Mesenchymal stem cell (in vitro differentiated cells and primary cell): ENCODE data around the gene IMMP2L.

Experiments used
- DNase-seq: peaks from one replicate; pipeline ENCODE4 v3.0.0-alpha.2; 2013
- H2AFZ ChIP-seq: one replicate; pipeline ENCODE4 v1.6.1; 2013; ENCODE audit warnings: low read depth, mild to moderate bottlenecking, control low read depth, inconsistent platforms, low read length, moderate library complexity
- H2AK5ac ChIP-seq: 2 replicates; pipeline ENCODE4 v1.6.1; 2013; ENCODE audit warnings: low read length, moderate library complexity, mild to moderate bottlenecking, inconsistent platforms; ENCODE audit not compliant: severe bottlenecking
- H2BK120ac ChIP-seq: one replicate; pipeline ENCODE4 v1.6.1; 2013; ENCODE audit warnings: low read depth, mild to moderate bottlenecking, inconsistent platforms, low read length, moderate library complexity
- H2BK12ac ChIP-seq, 2 experiments: one replicate each; pipeline ENCODE4 v1.6.1; 2013; ENCODE audit warnings: inconsistent platforms in 2 of 2, low read length in 2 of 2, mild to moderate bottlenecking in 2 of 2, moderate library complexity in 2 of 2, control low read depth in 1 of 2
- H2BK15ac ChIP-seq: one replicate; pipeline ENCODE4 v1.6.1; 2013; ENCODE audit warnings: mild to moderate bottlenecking, low read depth, inconsistent platforms; ENCODE audit not compliant: poor library complexity, severe bottlenecking
- H2BK5ac ChIP-seq: 2 replicates; pipeline ENCODE4 v1.6.1; 2013; ENCODE audit warnings: low read depth, mild to moderate bottlenecking, low read length, control low read depth, inconsistent platforms; ENCODE audit not compliant: poor library complexity, severe bottlenecking
- H3K14ac ChIP-seq, 2 experiments: one replicate each; pipeline ENCODE4 v1.6.1; 2013; ENCODE audit warnings: inconsistent platforms in 2 of 2, low read length in 2 of 2, control low read depth in 1 of 2, mild to moderate bottlenecking in 1 of 2, moderate library complexity in 1 of 2
- H3K18ac ChIP-seq, 2 experiments: one replicate each; pipeline ENCODE4 v1.6.1; 2013; ENCODE audit warnings: inconsistent platforms in 2 of 2, low read length in 2 of 2, control low read depth in 1 of 2, low read depth in 1 of 2, mild to moderate bottlenecking in 1 of 2
- H3K23ac ChIP-seq, 2 experiments: one replicate each; pipeline ENCODE4 v1.6.1; 2013; ENCODE audit warnings: inconsistent platforms in 2 of 2, low read length in 2 of 2, mild to moderate bottlenecking in 2 of 2, moderate library complexity in 2 of 2, control low read depth in 1 of 2
- H3K27ac ChIP-seq: 2 replicates; pipeline ENCODE4 v1.5.1; 2013; ENCODE audit warnings: mild to moderate bottlenecking, moderate library complexity, low read length, control low read depth, inconsistent platforms; ENCODE audit not compliant: poor library complexity, severe bottlenecking
- H3K27me3 ChIP-seq, 2 experiments: 2 replicates each; pipeline versions ENCODE4 v1.6.1 to v1.7.0; 2013; ENCODE audit warnings: low read length in 2 of 2, mild to moderate bottlenecking in 2 of 2, moderate library complexity in 2 of 2, control low read depth in 1 of 2, inconsistent platforms in 1 of 2; ENCODE audit not compliant: control insufficient read depth in 1 of 2, insufficient read depth in 1 of 2
- H3K36me3 ChIP-seq, 2 experiments: 2 replicates each; pipeline versions ENCODE4 v1.6.1 to v1.7.0; 2013; ENCODE audit warnings: low read length in 2 of 2, control low read depth in 1 of 2, inconsistent platforms in 1 of 2, low read depth in 1 of 2, mild to moderate bottlenecking in 1 of 2; ENCODE audit not compliant: insufficient read depth in 2 of 2, control insufficient read depth in 1 of 2
- H3K4ac ChIP-seq, 2 experiments: one replicate each; pipeline ENCODE4 v1.6.1; 2013; ENCODE audit warnings: inconsistent platforms in 2 of 2, low read length in 2 of 2, mild to moderate bottlenecking in 2 of 2, moderate library complexity in 2 of 2, control low read depth in 1 of 2, low read depth in 1 of 2
- H3K4me1 ChIP-seq: 2 replicates; pipeline ENCODE4 v1.6.1; 2013; ENCODE audit warnings: low read depth, low read length, control low read depth; ENCODE audit not compliant: control insufficient read depth, insufficient read depth
- H3K4me2 ChIP-seq: 2 replicates; pipeline ENCODE4 v1.6.1; 2013; ENCODE audit warnings: low read length, mild to moderate bottlenecking, inconsistent platforms; ENCODE audit not compliant: poor library complexity, severe bottlenecking
- H3K4me3 ChIP-seq, 2 experiments: 2 replicates each; pipeline versions ENCODE4 v1.5.1 to v1.7.0; 2013; ENCODE audit warnings: low read length in 2 of 2, mild to moderate bottlenecking in 2 of 2, control low read depth in 1 of 2, low read depth in 1 of 2; ENCODE audit not compliant: insufficient read depth in 1 of 2
- H3K79me1 ChIP-seq: replicated peaks from 2 replicates; pipeline ENCODE4 v1.6.1; 2013; ENCODE audit warnings: mild to moderate bottlenecking, control low read depth, low read length, inconsistent platforms; ENCODE audit not compliant: poor library complexity, severe bottlenecking
- H3K9ac ChIP-seq: 2 replicates; pipeline ENCODE4 v1.7.0; 2013; ENCODE audit warnings: mild to moderate bottlenecking, low read length, moderate library complexity
- H3K9me3 ChIP-seq: 2 replicates; pipeline ENCODE4 v1.7.0; 2013; ENCODE audit warnings: mild to moderate bottlenecking, low read length; ENCODE audit not compliant: control insufficient read depth
- H4K8ac ChIP-seq: one replicate; pipeline ENCODE4 v1.6.1; 2013; ENCODE audit warnings: inconsistent platforms, mild to moderate bottlenecking, low read length, moderate library complexity
- H4K91ac ChIP-seq: one replicate; pipeline ENCODE4 v1.6.1; 2013; ENCODE audit warnings: mild to moderate bottlenecking, low read length, inconsistent platforms
- WGBS: methylation state at CpG from one replicate; pipeline ENCODE4 v1.1.7; 2013; ENCODE audit warnings: mixed read lengths; 5-methylcytosine and 5-hydroxymethylcytosine counted together

The IMMP2L gene

GRCh38 chr7:110962826-110963225 is 599.5 kb downstream of the IMMP2L start:
- WGBS, result 98% methylated on average over 3 of the region's 3 CpGs
- H3K4ac ChIP-seq, result no peak overlapping the region
- no peak overlapping the region for H4K8ac ChIP-seq
- H3K14ac ChIP-seq, result no peak overlapping the region
- H2BK120ac ChIP-seq, result no peak overlapping the region
- H3K18ac ChIP-seq, result no peak overlapping the region
- H2AK5ac ChIP-seq, result no peak overlapping the region
- no peaks in the 10 kb centered on the region for H3K36me3 ChIP-seq
- H2BK5ac ChIP-seq, result no peak overlapping the region
- no peak overlapping the region for H3K23ac ChIP-seq
- no peak overlapping the region for H4K91ac ChIP-seq
- no peak overlapping the region for H3K27ac ChIP-seq
- H2BK15ac ChIP-seq, result no peak overlapping the region
- H3K9me3 ChIP-seq, result no peaks in the 10 kb centered on the region
- H3K27me3 ChIP-seq, result no peaks in the 10 kb centered on the region
- H3K4me1 ChIP-seq, result no peaks in the 10 kb centered on the region
- no peak overlapping the region for H3K4me2 ChIP-seq
- H3K79me1 ChIP-seq, result no peaks in the 10 kb centered on the region
- H3K4me3 ChIP-seq, result no peak overlapping the region
- peak overlapping the region; percentile 1 for H3K9ac ChIP-seq
- DNase-seq, result no peak
- H2BK12ac ChIP-seq, result no peak overlapping the region
- H2AFZ ChIP-seq, result no peak overlapping the region

GRCh38 chr7:110962374-110962773 is 599.9 kb downstream of the IMMP2L start:
- no peak overlapping the region for H2BK120ac ChIP-seq
- H2BK5ac ChIP-seq, result no peak overlapping the region
- no peaks in the 10 kb centered on the region for H3K9me3 ChIP-seq
- no peak overlapping the region for H4K8ac ChIP-seq
- H3K36me3 ChIP-seq, result no peaks in the 10 kb centered on the region
- H3K4me2 ChIP-seq, result no peak overlapping the region
- H3K4ac ChIP-seq, result no peak overlapping the region
- peak overlapping the region; percentile 1 for H3K9ac ChIP-seq
- H2AK5ac ChIP-seq, result no peak overlapping the region
- H4K91ac ChIP-seq, result no peak overlapping the region
- no peak overlapping the region for H2BK12ac ChIP-seq
- H3K27ac ChIP-seq, result no peak overlapping the region
- no peak overlapping the region for H2BK15ac ChIP-seq
- H3K23ac ChIP-seq, result no peak overlapping the region
- H3K79me1 ChIP-seq, result no peaks in the 10 kb centered on the region
- no peak overlapping the region for H2AFZ ChIP-seq
- no CpG with 5 or more reads among the region's 2 CpGs for WGBS
- H3K4me1 ChIP-seq, result no peaks in the 10 kb centered on the region
- no peak overlapping the region for H3K14ac ChIP-seq
- H3K27me3 ChIP-seq, result no peaks in the 10 kb centered on the region
- H3K18ac ChIP-seq, result no peak overlapping the region
- DNase-seq, result no peak
- no peak overlapping the region for H3K4me3 ChIP-seq

- H3K36me3 ChIP-seq, result no peaks in the 10 kb centered on the region
- no peaks in the 10 kb centered on the region for H3K9me3 ChIP-seq
Observed at GRCh38 chr7:110960811-110961210, 601.5 kb downstream of the IMMP2L start.

GRCh38 chr7:110948280-110948679 is 614.0 kb downstream of the IMMP2L start:
- Histone ChIP-seq H3K9me3 (no peaks in the 10 kb centered on the region), H3K14ac (no peak overlapping the region), H3K18ac (no peak overlapping the region), H2AK5ac (no peak overlapping the region), H3K4me1 (peaks cover 4% of the 10 kb centered on the region), H4K91ac (no peak overlapping the region), H2BK12ac (no peak overlapping the region), H4K8ac (no peak overlapping the region), H2BK5ac (no peak overlapping the region), H3K4me2 (no peak overlapping the region), H2AFZ (no peak overlapping the region), H3K4me3 (no peak overlapping the region), H3K27me3 (no peaks in the 10 kb centered on the region), H2BK15ac (no peak overlapping the region), H3K79me1 (no peaks in the 10 kb centered on the region), H3K27ac (no peak overlapping the region), H3K9ac (no peak overlapping the region), H3K4ac (no peak overlapping the region), H3K36me3 (no peaks in the 10 kb centered on the region), H3K23ac (no peak overlapping the region), H2BK120ac (no peak overlapping the region)
- DNase-seq, result no peak

More at GRCh38 chr7:110960811-110961210, 601.5 kb downstream of the IMMP2L start:
- H2AFZ ChIP-seq, result no peak overlapping the region
- H2BK12ac ChIP-seq, result no peak overlapping the region
- H2BK15ac ChIP-seq, result no peak overlapping the region
- H2BK120ac ChIP-seq, result no peak overlapping the region
- no peak overlapping the region for H3K14ac ChIP-seq
- H2BK5ac ChIP-seq, result no peak overlapping the region
- no peak overlapping the region for H4K91ac ChIP-seq
- no peak overlapping the region for H2AK5ac ChIP-seq
- H3K79me1 ChIP-seq, result no peaks in the 10 kb centered on the region
- no peak overlapping the region for H3K18ac ChIP-seq
- no peaks in the 10 kb centered on the region for H3K4me1 ChIP-seq
- H3K27me3 ChIP-seq, result no peaks in the 10 kb centered on the region
- H4K8ac ChIP-seq, result no peak overlapping the region
- H3K27ac ChIP-seq, result no peak overlapping the region
- DNase-seq, result no peak
- H3K9ac ChIP-seq, result no peak overlapping the region
- no peak overlapping the region for H3K23ac ChIP-seq
- no peak overlapping the region for H3K4me3 ChIP-seq
- no peak overlapping the region for H3K4me2 ChIP-seq
- H3K4ac ChIP-seq, result no peak overlapping the region
